Trophoblast cell (in vitro differentiated cells and primary cell): ENCODE results near the gene ACOT7.
"Not testable (repeated sequence)": the region's sequence is repeated elsewhere in the genome, so short reads cannot be mapped to it uniquely, and the experiment has no call there.

Experiments
- DNase-seq, 2 donors: peaks; one replicate each; pipeline ENCODE4 v3.0.0-alpha.2; 2016
- H2AFZ ChIP-seq: 2 replicates; pipeline ENCODE4 v1.6.1; 2013; ENCODE audit warnings: low read length, moderate library complexity, mild to moderate bottlenecking; ENCODE audit not compliant: insufficient read depth, poor library complexity
- H2AK5ac ChIP-seq: 2 replicates; pipeline ENCODE4 v1.6.1; 2013; ENCODE audit warnings: mild to moderate bottlenecking, low read length
- H2BK120ac ChIP-seq: 2 replicates; pipeline ENCODE4 v1.6.1; 2013; ENCODE audit warnings: low read length, mild to moderate bottlenecking, moderate library complexity; ENCODE audit not compliant: insufficient read depth, poor library complexity
- H2BK12ac ChIP-seq: 2 replicates; pipeline ENCODE4 v1.6.1; 2013; ENCODE audit warnings: mild to moderate bottlenecking, low read length, moderate library complexity
- H2BK5ac ChIP-seq: 2 replicates; pipeline ENCODE4 v1.6.1; 2013; ENCODE audit warnings: low read length, low read depth, moderate library complexity, mild to moderate bottlenecking; ENCODE audit not compliant: poor library complexity
- H3K14ac ChIP-seq: 2 replicates; pipeline ENCODE4 v1.6.1; 2013; ENCODE audit warnings: mild to moderate bottlenecking, low read length
- H3K18ac ChIP-seq: 2 replicates; pipeline ENCODE4 v1.6.1; 2013; ENCODE audit warnings: mild to moderate bottlenecking, low read length
- H3K23ac ChIP-seq: 2 replicates; pipeline ENCODE4 v1.6.1; 2013; ENCODE audit warnings: low read length
- H3K27ac ChIP-seq: 2 replicates; pipeline ENCODE4 v1.5.1; 2013; ENCODE audit warnings: low read depth, mild to moderate bottlenecking, inconsistent platforms, low read length, moderate library complexity
- H3K27me3 ChIP-seq: 2 replicates; pipeline ENCODE4 v1.6.1; 2013; ENCODE audit warnings: inconsistent platforms, mild to moderate bottlenecking, low read length, moderate library complexity; ENCODE audit not compliant: insufficient read depth
- H3K36me3 ChIP-seq, 2 experiments: 1 replicate in 1 of 2; 2 replicates in 1 of 2; pipeline ENCODE4 v1.6.1; 2013; ENCODE audit warnings: low read length in 2 of 2, mild to moderate bottlenecking in 2 of 2, moderate library complexity in 1 of 2; ENCODE audit not compliant: insufficient read depth in 2 of 2, control insufficient read depth in 1 of 2
- H3K4ac ChIP-seq: 2 replicates; pipeline ENCODE4 v1.6.1; 2013; ENCODE audit warnings: low read depth, mild to moderate bottlenecking, low read length, moderate library complexity
- H3K4me1 ChIP-seq, 2 experiments: 1 replicate in 1 of 2; 2 replicates in 1 of 2; pipeline ENCODE4 v1.6.1; 2013; ENCODE audit warnings: low read length in 2 of 2, mild to moderate bottlenecking in 2 of 2, moderate library complexity in 1 of 2; ENCODE audit not compliant: insufficient read depth in 2 of 2, control insufficient read depth in 1 of 2
- H3K4me2 ChIP-seq: 2 replicates; pipeline ENCODE4 v1.6.1; 2013; ENCODE audit warnings: inconsistent platforms, mild to moderate bottlenecking, low read length, moderate library complexity
- H3K4me3 ChIP-seq: 2 replicates; pipeline ENCODE4 v1.5.1; 2013; ENCODE audit warnings: mild to moderate bottlenecking, low read depth, low read length, inconsistent platforms
- H3K79me1 ChIP-seq: one replicate; pipeline ENCODE4 v1.6.1; 2013; ENCODE audit warnings: low read length
- H3K79me2 ChIP-seq: 2 replicates; pipeline ENCODE4 v1.6.1; 2013; ENCODE audit warnings: low read length, mild to moderate bottlenecking; ENCODE audit not compliant: control insufficient read depth, insufficient read depth, poor library complexity
- H3K9ac ChIP-seq: 2 replicates; pipeline ENCODE4 v1.6.1; 2013; ENCODE audit warnings: mild to moderate bottlenecking, low read length
- H3K9me3 ChIP-seq: 2 replicates; pipeline ENCODE4 v1.6.1; 2013; ENCODE audit warnings: low read depth, mild to moderate bottlenecking, control low read depth, inconsistent platforms, low read length; ENCODE audit not compliant: insufficient read depth
- H4K12ac ChIP-seq: 2 replicates; pipeline ENCODE4 v1.6.1; 2013; ENCODE audit warnings: low read depth, mild to moderate bottlenecking, low read length, moderate library complexity
- H4K8ac ChIP-seq: 2 replicates; pipeline ENCODE4 v1.6.1; 2013; ENCODE audit warnings: low read depth, mild to moderate bottlenecking, low read length, moderate library complexity
- H4K91ac ChIP-seq: one replicate; pipeline ENCODE4 v1.6.1; 2013; ENCODE audit warnings: low read depth, mild to moderate bottlenecking, low read length, moderate library complexity
- WGBS: extraction: QIAGEN DNeasy Blood & Tissue Kit; methylation state at CpG from one replicate; pipeline ENCODE4 v1.1.7; 2013; ENCODE audit warnings: missing lambda C conversion rate; ENCODE audit not compliant: insufficient read length, insufficient coverage; ENCODE audit errors: extremely low coverage; 5-methylcytosine and 5-hydroxymethylcytosine counted together

ACOT7 gene

DNA sequence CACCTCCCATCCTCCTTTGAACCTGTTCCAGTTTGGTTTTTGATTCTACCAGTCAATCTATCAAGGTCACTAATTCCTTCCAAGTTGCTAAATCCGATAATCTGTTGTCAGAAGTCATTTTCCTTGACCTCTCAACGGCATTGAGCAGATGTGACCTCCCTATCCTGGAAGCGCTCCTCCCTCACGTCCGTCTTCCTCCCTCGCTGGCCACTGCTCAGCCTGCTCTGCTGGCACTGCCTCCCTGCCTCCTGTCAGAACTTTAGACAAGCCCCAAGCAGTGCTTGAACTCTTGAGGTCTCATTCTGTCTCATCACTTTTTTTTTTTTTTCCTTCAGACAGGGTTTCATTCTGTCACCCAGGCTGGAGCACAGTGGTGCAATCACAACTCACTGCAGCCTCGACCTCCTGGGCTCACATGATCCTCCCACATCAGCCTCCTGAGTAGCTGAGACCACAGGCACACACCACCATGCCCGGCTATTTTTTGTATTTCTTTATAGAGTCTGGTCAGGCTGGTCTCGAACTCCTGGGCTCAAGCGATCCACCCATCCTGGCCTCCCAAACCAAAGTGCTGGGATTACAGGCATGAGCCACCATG lies 4.4 kb upstream of the ACOT7 start:
- WGBS, result no CpG with 5 or more reads among the region's 10 CpGs
- H3K23ac ChIP-seq, result no peak overlapping the region
- H4K8ac ChIP-seq, result no peak overlapping the region
- no peak overlapping the region for H3K9ac ChIP-seq
- peaks cover 2 to 5% of the 10 kb centered on the region in 2 experiments for H3K4me1 ChIP-seq
- peaks cover 2% of the 10 kb centered on the region for H3K79me2 ChIP-seq
- H2BK5ac ChIP-seq, result no peak overlapping the region
- no peak overlapping the region for H3K18ac ChIP-seq
- H3K27ac ChIP-seq, result no peak overlapping the region
- no peak overlapping the region for H4K12ac ChIP-seq
- H3K36me3 ChIP-seq, result no peaks in the 10 kb centered on the region
- H2AFZ ChIP-seq, result no peak overlapping the region
- no peaks in the 10 kb centered on the region for H3K9me3 ChIP-seq
- H3K27me3 ChIP-seq, result no peaks in the 10 kb centered on the region
- no peak overlapping the region for H4K91ac ChIP-seq
- H2BK12ac ChIP-seq, result no peak overlapping the region
- H3K4ac ChIP-seq, result no peak overlapping the region
- H3K4me2 ChIP-seq, result no peak overlapping the region
- no peak overlapping the region for H2BK120ac ChIP-seq
- H3K4me3 ChIP-seq, result no peak overlapping the region
- no peak overlapping the region for H3K14ac ChIP-seq
- no peak for DNase-seq
- H3K79me1 ChIP-seq, result peaks cover 4% of the 10 kb centered on the region
- H2AK5ac ChIP-seq, result no peak overlapping the region

DNA sequence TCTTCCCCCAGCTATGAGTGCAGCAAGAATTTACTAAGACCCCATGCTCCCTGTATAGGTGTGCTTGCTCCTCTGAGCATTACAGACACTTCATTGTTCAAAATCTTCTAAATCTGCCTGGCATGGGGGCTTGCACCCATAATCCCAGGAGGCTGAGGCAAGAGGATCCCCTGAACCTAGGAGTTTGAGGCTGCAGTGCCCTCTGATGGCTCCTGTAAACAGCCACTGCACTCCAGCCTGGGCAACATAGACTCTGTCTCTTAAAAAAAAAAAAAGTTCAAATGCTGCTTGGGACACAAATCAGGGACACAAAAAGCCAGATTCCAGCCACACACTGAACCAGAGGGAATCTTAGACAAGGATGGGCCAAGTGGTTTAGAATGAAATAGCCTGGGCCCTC lies 3.4 kb upstream of the ACOT7 start:
- Histone ChIP-seq H3K36me3 (no peaks in the 10 kb centered on the region), H3K27ac (no peak overlapping the region), H3K4me1 (peaks cover 5 to 9% of the 10 kb centered on the region in 2 experiments), H3K79me1 (peaks cover 4% of the 10 kb centered on the region), H2BK12ac (no peak overlapping the region), H2AK5ac (no peak overlapping the region), H3K9ac (no peak overlapping the region), H3K9me3 (no peaks in the 10 kb centered on the region), H3K4me3 (no peak overlapping the region), H2BK120ac (no peak overlapping the region), H3K18ac (no peak overlapping the region), H3K23ac (no peak overlapping the region), H3K79me2 (peaks cover 2% of the 10 kb centered on the region), H4K91ac (no peak overlapping the region), H3K14ac (no peak overlapping the region), H4K8ac (no peak overlapping the region), H2AFZ (no peak overlapping the region), H3K4ac (no peak overlapping the region), H3K27me3 (no peaks in the 10 kb centered on the region), H3K4me2 (no peak overlapping the region), H4K12ac (no peak overlapping the region), H2BK5ac (no peak overlapping the region)
- no peak for DNase-seq

DNA sequence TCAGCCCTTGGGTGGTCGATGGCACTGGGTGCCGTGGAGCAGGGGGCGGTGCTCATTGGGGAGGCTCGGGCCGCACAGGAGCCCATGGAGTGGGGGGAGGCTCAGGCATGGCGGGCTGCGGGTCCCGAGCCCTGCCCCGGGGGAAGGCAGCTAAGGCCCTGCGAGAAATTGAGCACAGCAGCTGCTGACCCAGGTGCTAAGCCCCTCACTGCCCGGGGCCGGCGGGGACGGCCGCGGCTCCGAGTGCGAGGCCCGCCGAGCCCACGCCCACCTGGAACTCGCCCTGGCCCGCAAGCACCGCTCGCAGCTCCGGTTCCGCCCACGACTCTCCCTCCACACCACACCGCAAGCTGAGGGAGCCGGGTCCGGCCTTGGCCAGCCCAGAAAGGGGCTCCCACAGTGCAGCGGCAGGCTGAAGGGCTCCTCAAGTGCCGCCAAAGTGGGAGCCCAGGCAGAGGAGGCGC lies 2.2 kb upstream of the ACOT7 start:
- no CpG with 5 or more reads among the region's 34 CpGs for WGBS
- H3K79me1 ChIP-seq, H3K36me3 ChIP-seq, H2BK5ac ChIP-seq, H4K8ac ChIP-seq, H2BK12ac ChIP-seq, H3K79me2 ChIP-seq, H3K4me3 ChIP-seq, H4K12ac ChIP-seq, H3K27ac ChIP-seq, H3K27me3 ChIP-seq, H3K23ac ChIP-seq, H3K9ac ChIP-seq, H2AFZ ChIP-seq, H3K4ac ChIP-seq, H3K14ac ChIP-seq, H2BK120ac ChIP-seq, H2AK5ac ChIP-seq, H4K91ac ChIP-seq, DNase-seq, H3K9me3 ChIP-seq, H3K4me2 ChIP-seq, H3K18ac ChIP-seq: not testable (repeated sequence)
- H3K4me1 ChIP-seq, result peaks cover 5 to 10% of the 10 kb centered on the region in 2 experiments

DNA sequence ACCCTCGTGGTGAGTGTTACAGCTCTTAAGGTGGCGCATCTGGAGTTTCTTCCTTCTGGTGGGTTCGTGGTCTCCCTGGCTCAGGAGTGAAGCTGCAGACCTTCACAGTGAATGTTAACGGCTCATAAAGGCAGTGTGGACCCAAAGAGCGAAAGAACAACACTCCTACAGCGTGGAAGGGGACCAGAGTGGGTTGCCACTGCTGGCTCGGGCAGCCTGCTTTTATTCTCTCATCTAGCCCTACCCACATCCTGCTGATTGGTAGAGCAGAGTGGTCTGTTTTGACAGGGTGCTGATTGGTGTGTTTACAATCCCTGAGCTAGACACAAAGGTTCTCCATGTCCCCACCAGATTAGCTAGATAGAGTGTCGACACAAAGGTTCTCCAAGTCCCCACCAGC lies 1.6 kb upstream of the ACOT7 start:
- H3K4me1 ChIP-seq, result peaks cover 5 to 10% of the 10 kb centered on the region in 2 experiments
- H4K8ac ChIP-seq, H3K36me3 ChIP-seq, H3K14ac ChIP-seq, H3K79me2 ChIP-seq, H4K12ac ChIP-seq, H2BK5ac ChIP-seq, H3K23ac ChIP-seq, H2BK12ac ChIP-seq, H3K4ac ChIP-seq, H3K27me3 ChIP-seq, H4K91ac ChIP-seq, H3K4me2 ChIP-seq, DNase-seq, H3K79me1 ChIP-seq, H3K4me3 ChIP-seq, H2AK5ac ChIP-seq, H3K27ac ChIP-seq, H3K9ac ChIP-seq, H2AFZ ChIP-seq, H3K9me3 ChIP-seq, H3K18ac ChIP-seq, H2BK120ac ChIP-seq: not testable (repeated sequence)
- no CpG with 5 or more reads among the region's 8 CpGs for WGBS
